Spinal cord (tissue), 10 donors: ENCODE results near the gene GALNT6. TPM values are rescaled to one million over a fixed set of nuclear protein-coding genes. Genes with fewer than 3 reads are reported as not detected.

Source experiments
- DNase-seq, 6 donors: peaks; one replicate each; pipeline versions ENCODE4 v3.0.0 to v3.0.0-alpha.2; 2013 to 2015; ENCODE audit warnings: low spot score in 6 of 6, low read depth in 4 of 6
- H3K27ac ChIP-seq: one replicate; pipeline ENCODE4 v1.5.1; 2013; ENCODE audit warnings: low read depth, low read length, control low read depth
- H3K27me3 ChIP-seq: one replicate; pipeline ENCODE4 v1.6.1; 2013; ENCODE audit warnings: low read length; ENCODE audit not compliant: control insufficient read depth, insufficient read depth
- H3K36me3 ChIP-seq: one replicate; pipeline ENCODE4 v1.6.1; 2013; ENCODE audit warnings: low read length; ENCODE audit not compliant: control insufficient read depth, insufficient read depth
- H3K4me1 ChIP-seq: one replicate; pipeline ENCODE4 v1.6.1; 2013; ENCODE audit warnings: low read length; ENCODE audit not compliant: control insufficient read depth, insufficient read depth
- H3K4me3 ChIP-seq: one replicate; pipeline ENCODE4 v1.5.1; 2013; ENCODE audit warnings: low read depth, low read length, control low read depth
- H3K9me3 ChIP-seq: one replicate; pipeline ENCODE4 v1.6.1; 2013; ENCODE audit warnings: low read length; ENCODE audit not compliant: control insufficient read depth, insufficient read depth
- WGBS: methylation state at CpG from one replicate; pipeline ENCODE4 v1.1.5; 2013; ENCODE audit warnings: missing lambda C conversion rate; ENCODE audit not compliant: insufficient coverage; 5-methylcytosine and 5-hydroxymethylcytosine counted together
- polyA plus RNA-seq, 2 donors: library from polyadenylated mRNA; unstranded; fragments of 120-200 nt; gene quantifications; one replicate each; pipeline ENCODE4 v1.2.1, GENCODE V29; 2013; ENCODE audit not compliant: insufficient read length in 2 of 2
- total RNA-seq, 2 donors: library from RNA; depleted of rRNA in 1 of 2; stranded (reverse); fragments of 120-200 nt in 1 of 2; fragments of >200 nt in 1 of 2; gene quantifications; one replicate each; pipeline versions ENCODE4 v1.2.3 to v1.2.4, GENCODE V29; 2013 to 2014
- donor health status: healthy.

Gene GALNT6
- total and polyA plus RNA-seq, 4 donors = 0.80 to 5.0 (median 1.0) TPM

- no peaks in the 10 kb centered on the region for H3K36me3 ChIP-seq
- WGBS = 86% methylated on average over 2 of the region's 4 CpGs
- H3K27ac ChIP-seq = no peak overlapping the region
- no peak for DNase-seq
- no peaks in the 10 kb centered on the region for H3K9me3 ChIP-seq
- no peak overlapping the region for H3K4me3 ChIP-seq
- peaks cover 13% of the 10 kb centered on the region for H3K27me3 ChIP-seq
- H3K4me1 ChIP-seq = peaks cover 14% of the 10 kb centered on the region
Observed at GRCh38 chr12:51386351-51386750, 4.9 kb downstream of the GALNT6 start.

- Histone ChIP-seq H3K4me1 (peaks cover 7% of the 10 kb centered on the region), H3K27me3 (no peaks in the 10 kb centered on the region), H3K27ac (no peak overlapping the region), H3K36me3 (no peaks in the 10 kb centered on the region), H3K4me3 (no peak overlapping the region), H3K9me3 (no peaks in the 10 kb centered on the region)
- 100% methylated on average over 2 of the region's 6 CpGs for WGBS
- no peak for DNase-seq
Observed at GRCh38 chr12:51383269-51383905, 7.8 kb downstream of the GALNT6 start.

- H3K27ac ChIP-seq = no peak overlapping the region
- H3K9me3 ChIP-seq = no peaks in the 10 kb centered on the region
- WGBS = 77% methylated on average over 7 of the region's 7 CpGs
- DNase-seq = no peak
- H3K36me3 ChIP-seq = no peaks in the 10 kb centered on the region
- peaks cover 3% of the 10 kb centered on the region for H3K4me1 ChIP-seq
- no peak overlapping the region for H3K4me3 ChIP-seq
- no peaks in the 10 kb centered on the region for H3K27me3 ChIP-seq
Observed at GRCh38 chr12:51382173-51382572, 9.0 kb downstream of the GALNT6 start.

GRCh38 chr12:51381226-51382079, 9.8 kb downstream of the GALNT6 start:
- 70% methylated on average over 3 of the region's 5 CpGs for WGBS
- DNase-seq = no peak
- H3K27ac ChIP-seq = no peak overlapping the region

GRCh38 chr12:51379571-51379970, 11.6 kb downstream of the GALNT6 start:
- no peak for DNase-seq
- Histone ChIP-seq H3K9me3 (no peaks in the 10 kb centered on the region), H3K27me3 (no peaks in the 10 kb centered on the region), H3K4me1 (peaks cover 7% of the 10 kb centered on the region), H3K4me3 (no peak overlapping the region), H3K27ac (no peak overlapping the region), H3K36me3 (no peaks in the 10 kb centered on the region)
- 91% methylated on average over 9 of the region's 11 CpGs for WGBS

More at GRCh38 chr12:51381226-51382079, 9.8 kb downstream of the GALNT6 start:
- H3K4me1 ChIP-seq = peaks cover 7% of the 10 kb centered on the region
- H3K36me3 ChIP-seq = no peaks in the 10 kb centered on the region
- H3K4me3 ChIP-seq = no peak overlapping the region
- no peaks in the 10 kb centered on the region for H3K9me3 ChIP-seq
- H3K27me3 ChIP-seq = no peaks in the 10 kb centered on the region

DNA sequence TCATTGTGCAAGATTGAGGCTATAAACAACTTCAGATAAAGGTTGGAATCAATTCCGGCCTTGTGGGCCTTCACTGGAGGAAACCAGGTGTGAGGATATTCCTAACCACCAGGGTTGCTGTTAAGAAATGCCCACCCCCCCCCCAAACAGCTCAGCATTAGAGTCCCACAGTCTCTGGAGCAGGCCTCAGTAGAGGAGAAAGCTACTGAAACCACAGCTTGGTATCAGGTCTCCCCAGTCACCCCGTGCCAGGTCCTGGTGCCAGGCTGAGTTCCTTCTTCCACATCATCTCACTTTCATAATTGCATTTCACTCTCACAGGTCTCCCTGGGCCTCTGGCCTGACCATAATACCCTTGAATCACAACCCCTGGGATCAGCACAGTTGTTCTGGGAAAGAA, 12.5 kb downstream of the GALNT6 start:
- H3K4me1 ChIP-seq = peaks cover 10% of the 10 kb centered on the region
- no peak for DNase-seq
- WGBS = 100% methylated on average over 2 of the region's 2 CpGs
- no peak overlapping the region for H3K4me3 ChIP-seq
- H3K9me3 ChIP-seq = no peaks in the 10 kb centered on the region
- H3K36me3 ChIP-seq = no peaks in the 10 kb centered on the region
- no peak overlapping the region for H3K27ac ChIP-seq
- no peaks in the 10 kb centered on the region for H3K27me3 ChIP-seq

GRCh38 chr12:51377099-51377984, 13.9 kb downstream of the GALNT6 start:
- H3K36me3 ChIP-seq = no peaks in the 10 kb centered on the region
- no peak overlapping the region for H3K27ac ChIP-seq
- WGBS = 76% methylated on average over 9 of the region's 11 CpGs
- H3K9me3 ChIP-seq = no peaks in the 10 kb centered on the region
- H3K27me3 ChIP-seq = no peaks in the 10 kb centered on the region
- H3K4me3 ChIP-seq = no peak overlapping the region
- DNase-seq = peak in 1 of 6 donors; percentile 78
- peaks cover 10% of the 10 kb centered on the region for H3K4me1 ChIP-seq

DNA sequence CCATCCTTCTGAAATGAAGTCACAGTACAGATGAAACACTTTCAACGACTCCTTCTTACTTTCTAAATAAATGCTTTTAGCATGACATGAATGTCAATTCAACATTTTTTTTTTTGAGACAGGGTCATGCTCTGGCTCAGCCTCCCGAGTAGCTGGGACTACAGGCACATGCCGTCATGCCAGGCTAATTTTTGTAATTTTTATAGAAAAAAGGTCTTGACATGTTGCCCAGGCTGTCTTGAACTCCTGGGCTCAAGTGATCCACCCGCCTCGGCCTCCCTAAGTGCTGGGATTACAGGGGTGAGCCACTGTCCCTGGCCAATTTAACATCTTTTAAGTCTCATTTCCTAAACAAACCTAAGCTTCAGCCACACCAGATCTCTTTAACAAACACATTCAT, 16.4 kb downstream of the GALNT6 start:
- DNase-seq = no peak
- Histone ChIP-seq H3K27me3 (no peaks in the 10 kb centered on the region), H3K4me1 (peaks cover 18% of the 10 kb centered on the region), H3K27ac (no peak overlapping the region), H3K36me3 (no peaks in the 10 kb centered on the region), H3K9me3 (no peaks in the 10 kb centered on the region), H3K4me3 (no peak overlapping the region)
- 41% methylated on average over 2 of the region's 5 CpGs for WGBS

GRCh38 chr12:51374361-51374760, 16.8 kb downstream of the GALNT6 start:
- DNase-seq = no peak
- no peak overlapping the region for H3K27ac ChIP-seq
- H3K36me3 ChIP-seq = no peaks in the 10 kb centered on the region
- H3K4me3 ChIP-seq = no peak overlapping the region
- H3K27me3 ChIP-seq = no peaks in the 10 kb centered on the region
- 93% methylated on average over 2 of the region's 2 CpGs for WGBS
- H3K9me3 ChIP-seq = no peaks in the 10 kb centered on the region
- H3K4me1 ChIP-seq = peaks cover 18% of the 10 kb centered on the region
